Large intestine (tissue), 3 donors: ENCODE results near the gene GAREM1. TPM values are rescaled to one million over a fixed set of nuclear protein-coding genes. Genes with fewer than 3 reads are reported as not detected.

Experiments used
- DNase-seq, 2 donors: peaks; one replicate each; pipeline versions ENCODE4 v3.0.0 to v3.0.0-alpha.2; 2013
- H3K27ac ChIP-seq: one replicate; pipeline ENCODE4 v1.5.1; 2013; ENCODE audit warnings: low read length
- H3K27me3 ChIP-seq: 2 replicates; pipeline ENCODE4 v1.6.1; 2013; ENCODE audit warnings: low read length; ENCODE audit not compliant: control insufficient read depth, insufficient read depth
- H3K36me3 ChIP-seq: 2 replicates; pipeline ENCODE4 v1.6.1; 2013; ENCODE audit warnings: low read length; ENCODE audit not compliant: control insufficient read depth, insufficient read depth
- H3K4me1 ChIP-seq: one replicate; pipeline ENCODE4 v1.6.1; 2013; ENCODE audit warnings: low read length; ENCODE audit not compliant: control insufficient read depth, insufficient read depth
- H3K4me3 ChIP-seq: one replicate; pipeline ENCODE4 v1.5.1; 2013; ENCODE audit warnings: low read length
- H3K9me3 ChIP-seq: one replicate; pipeline ENCODE4 v1.6.1; 2013; ENCODE audit warnings: mild to moderate bottlenecking, low read depth, low read length, moderate library complexity; ENCODE audit not compliant: control insufficient read depth
- WGBS: methylation state at CpG from one replicate; pipeline ENCODE4 v1.1.5; 2013; ENCODE audit warnings: low lambda C conversion rate; ENCODE audit not compliant: insufficient coverage; 5-methylcytosine and 5-hydroxymethylcytosine counted together
- polyA plus RNA-seq: library from polyadenylated mRNA; unstranded; fragments of 120-200 nt; gene quantifications from one replicate; pipeline ENCODE4 v1.2.1, GENCODE V29; 2013

The GAREM1 gene
- polyA plus RNA-seq, 1 donor: 11.8 TPM

GRCh38 chr18:32219431-32220018 is 251.2 kb downstream of the GAREM1 start:
- no peak overlapping the region for H3K4me3 ChIP-seq
- DNase-seq: peak in 1 of 2 donors; percentile 57

DNA sequence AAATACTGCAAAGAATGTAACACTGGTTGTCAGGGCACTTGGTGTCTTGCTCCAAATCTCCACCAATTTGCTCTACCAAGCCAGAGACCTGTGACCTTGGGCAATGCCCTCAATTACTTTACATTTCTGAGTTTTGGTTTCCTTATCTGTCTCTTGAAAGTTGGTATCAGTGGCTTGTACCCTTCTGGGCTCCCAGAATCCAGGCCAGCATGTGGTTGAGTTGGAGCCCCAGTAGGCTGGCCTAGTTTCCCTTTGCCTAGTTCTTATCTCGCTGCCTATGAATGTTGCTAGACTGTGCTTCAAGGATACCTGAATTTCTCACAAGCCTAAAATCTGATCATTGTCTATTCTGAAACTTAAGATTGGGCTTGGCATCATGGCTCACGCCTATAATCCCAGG is 254.3 kb downstream of the GAREM1 start:
- no CpG with 5 or more reads among the region's 2 CpGs for WGBS
- H3K4me3 ChIP-seq: no peak overlapping the region
- DNase-seq: peak in 1 of 2 donors; percentile 8
- no peaks in the 10 kb centered on the region for H3K9me3 ChIP-seq
- H3K36me3 ChIP-seq: no peaks in the 10 kb centered on the region
- peaks cover 28% of the 10 kb centered on the region for H3K4me1 ChIP-seq
- H3K27me3 ChIP-seq: no peaks in the 10 kb centered on the region
- no peak overlapping the region for H3K27ac ChIP-seq

More at GRCh38 chr18:32219431-32220018, 251.2 kb downstream of the GAREM1 start:
- Histone ChIP-seq H3K36me3 (no peaks in the 10 kb centered on the region), H3K9me3 (no peaks in the 10 kb centered on the region), H3K4me1 (peaks cover 6% of the 10 kb centered on the region), H3K27ac (peak overlapping the region; percentile 19), H3K27me3 (no peaks in the 10 kb centered on the region)
- no CpG with 5 or more reads among the region's 3 CpGs for WGBS

DNA sequence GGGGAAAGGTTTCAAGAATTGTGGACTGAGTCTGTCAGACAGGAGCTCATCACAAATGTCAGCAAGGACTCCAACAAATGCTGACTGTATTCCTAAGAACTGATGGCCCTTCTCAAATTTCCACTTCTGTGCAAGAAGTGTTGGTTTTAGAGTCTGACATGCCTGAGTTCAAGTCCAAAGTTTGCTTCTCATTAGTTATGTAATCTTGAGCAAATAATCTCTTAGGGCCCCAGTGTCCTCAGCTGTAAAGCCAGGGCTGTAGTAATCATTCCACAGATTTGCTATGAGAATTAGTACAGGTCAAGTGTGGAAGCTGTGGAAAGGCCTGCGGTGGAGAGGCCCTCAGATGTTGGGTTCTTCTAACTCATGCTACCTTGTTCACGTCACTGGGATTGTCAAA is 257.0 kb downstream of the GAREM1 start:
- Histone ChIP-seq H3K36me3 (no peaks in the 10 kb centered on the region), H3K9me3 (no peaks in the 10 kb centered on the region), H3K27ac (peak overlapping the region; percentile 63), H3K4me3 (no peak overlapping the region), H3K4me1 (peaks cover 53% of the 10 kb centered on the region), H3K27me3 (no peaks in the 10 kb centered on the region)
- DNase-seq: peak; percentile 78 to 88
- no CpG with 5 or more reads among the region's 2 CpGs for WGBS
